Measurements from ENCODE around the gene KCTD16.

The KCTD16 gene

GRCh38 chr5:144472221-144472620, 301.5 kb downstream of the KCTD16 start:
- TF ChIP-seq CTCF (IDR thresholded peaks at IDR 0.05; ENCODE audit: extremely low read depth, missing control alignments): no peak
- DNase-seq (ENCODE audit: low spot score): no peak

- no peak for TF ChIP-seq CTCF (IDR thresholded peaks at IDR 0.05; ENCODE audit: extremely low read depth, missing control alignments)
- DNase-seq (ENCODE audit: low spot score): no peak
These were observed 303.0 kb downstream of the KCTD16 start for GRCh38 chr5:144473650-144474049.

GRCh38 chr5:144478565-144478964, 307.9 kb downstream of the KCTD16 start:
- DNase-seq (ENCODE audit: low spot score): no peak
- no peak for TF ChIP-seq CTCF (IDR thresholded peaks at IDR 0.05; ENCODE audit: extremely low read depth, missing control alignments)

GRCh38 chr5:144481861-144482260, 311.2 kb downstream of the KCTD16 start:
- no peak for TF ChIP-seq CTCF (IDR thresholded peaks at IDR 0.05; ENCODE audit: extremely low read depth, missing control alignments)
- DNase-seq (ENCODE audit: low spot score): no peak

- TF ChIP-seq CTCF (IDR thresholded peaks at IDR 0.05; ENCODE audit: extremely low read depth, missing control alignments): no peak
- no peak for DNase-seq (ENCODE audit: low spot score)
These were observed 313.6 kb downstream of the KCTD16 start for GRCh38 chr5:144484124-144484897.

GRCh38 chr5:144485540-144485939, 314.9 kb downstream of the KCTD16 start:
- TF ChIP-seq CTCF (IDR thresholded peaks at IDR 0.05; ENCODE audit: extremely low read depth, missing control alignments): no peak
- DNase-seq (ENCODE audit: low spot score): no peak

GRCh38 chr5:144487207-144487606, 316.5 kb downstream of the KCTD16 start:
- TF ChIP-seq CTCF (IDR thresholded peaks at IDR 0.05; ENCODE audit: extremely low read depth, missing control alignments): no peak
- no peak for DNase-seq (ENCODE audit: low spot score)
